K562 (cell line): ENCODE data around the gene CEP89.

Source experiments
- CREM ChIP-seq: IDR thresholded peaks from 2 replicates; pipeline ENCODE4 v1.6.1; 2014; ENCODE audit warnings: antibody characterized with exemption, low read depth
- CTCF ChIP-seq, 3 experiments: IDR thresholded peaks in 2 of 3; conservative IDR thresholded peaks in 1 of 3; 2 replicates each; pipeline ENCODE4 v1.5.1; 2011 to 2012; ENCODE audit warnings: low read length in 3 of 3, mild to moderate bottlenecking in 3 of 3, control low read depth in 2 of 3, improper control_type of control experiment in 1 of 3, inconsistent platforms in 1 of 3, low read depth in 1 of 3, mixed read lengths in 1 of 3, moderate library complexity in 1 of 3; ENCODE audit not compliant: insufficient read depth in 2 of 3

GRCh38 chr19:32852216-32852615 is 119.5 kb downstream of the CEP89 start:
- no peak for TF ChIP-seq CREM
- no peak for TF ChIP-seq CTCF (IDR thresholded peaks at IDR 0.05 in 2 of 3, conservative IDR thresholded peaks at IDR 0.05 in 1 of 3; ENCODE audit: insufficient read depth in 2 of 3, low read depth in 1 of 3, low read length in 3 of 3)
